ENCODE data around the gene CD3G. TPM values are rescaled to one million over a fixed set of nuclear protein-coding genes. Genes with fewer than 3 reads are reported as not detected.
"Not testable (repeated sequence)": the region's sequence is repeated elsewhere in the genome, so short reads cannot be mapped to it uniquely, and the experiment has no call there.

Gene CD3G
- total RNA-seq, 1 donor from 2014 or later = not detected

DNA sequence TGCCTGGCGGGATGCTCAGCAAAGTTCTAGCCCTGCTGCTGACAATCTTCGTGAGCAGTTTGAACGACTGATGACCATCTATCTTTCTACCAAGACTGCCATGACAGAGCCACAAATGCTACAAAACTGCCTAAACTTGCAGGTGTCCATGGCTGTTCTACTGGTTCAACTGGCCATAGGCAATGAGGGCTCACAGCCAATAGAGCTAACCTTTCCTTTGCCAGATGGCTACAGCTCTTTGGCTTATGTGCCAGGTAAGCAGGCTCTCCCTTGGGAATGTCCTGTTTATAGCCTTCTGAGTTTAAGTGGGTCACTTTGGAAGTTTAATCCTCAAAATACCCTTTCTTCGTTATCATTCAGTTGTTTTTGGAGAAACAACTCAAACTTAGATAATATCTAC, 35.4 kb downstream of the CD3G start:
- no peak for DNase-seq (ENCODE audit: low read depth)

GRCh38 chr11:118380571-118380970, 36.4 kb downstream of the CD3G start:
- no peak for DNase-seq (ENCODE audit: low read depth)

DNA sequence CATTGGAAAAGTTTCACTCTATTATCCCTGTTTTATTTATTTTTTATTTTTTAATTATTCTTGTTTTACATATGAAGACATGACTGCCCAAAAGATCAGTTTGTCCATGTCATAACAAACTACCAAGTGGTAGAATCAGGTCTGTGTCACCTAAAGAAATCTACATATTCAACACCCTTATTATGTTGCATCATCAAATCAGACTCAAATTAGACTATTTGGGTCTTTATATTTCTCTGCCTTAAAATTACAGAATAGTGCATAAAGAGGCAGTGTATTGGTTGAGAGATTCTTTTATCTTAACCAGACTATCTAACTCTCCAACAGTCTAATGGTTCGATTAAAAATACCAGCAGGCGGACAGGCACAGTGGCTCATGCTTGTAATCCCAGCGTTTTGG, 38.8 kb downstream of the CD3G start:
- DNase-seq (ENCODE audit: low read depth) = no peak

- DNase-seq (ENCODE audit: low read depth) = no peak
Measured at GRCh38 chr11:118383657-118384056, 39.5 kb downstream of the CD3G start.

DNA sequence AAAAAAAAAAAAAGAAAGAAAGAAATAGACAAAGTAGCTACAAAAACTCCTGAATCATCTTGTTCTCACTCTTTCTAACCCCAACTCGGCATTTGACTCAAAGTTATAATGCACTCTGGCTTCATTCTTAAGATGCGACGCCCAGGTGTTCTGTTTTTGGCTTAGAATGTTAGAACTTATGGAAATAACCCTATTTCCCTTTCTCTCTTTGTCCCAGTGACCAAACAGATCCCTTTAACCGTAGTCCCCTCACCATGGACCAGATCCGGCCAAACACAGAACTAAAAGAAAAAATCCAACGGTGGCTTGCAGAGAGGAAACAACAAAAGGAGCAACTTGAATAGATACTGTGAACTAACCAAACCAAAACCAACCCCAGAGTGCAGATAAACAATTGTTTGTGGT, 52.0 kb downstream of the CD3G start:
- DNase-seq (ENCODE audit: low read depth) = no peak

DNA sequence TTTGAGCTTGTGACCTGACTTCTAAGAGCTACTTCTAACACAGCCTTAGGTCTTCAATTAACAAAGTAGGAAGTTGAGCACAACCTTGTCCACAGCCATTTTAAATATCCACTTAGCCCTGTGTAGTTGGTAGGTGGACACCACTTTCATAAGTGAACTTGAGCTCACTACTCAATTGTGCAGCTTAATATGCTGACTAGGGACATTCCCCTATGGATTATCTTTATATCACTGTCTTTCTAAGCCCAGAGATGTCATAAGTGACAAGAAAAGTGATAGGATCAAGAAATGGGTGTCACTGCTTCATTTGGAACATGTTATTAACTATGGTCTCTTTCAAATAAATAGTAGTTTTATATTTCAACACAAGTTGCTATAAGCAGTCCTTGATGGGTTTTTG, 53.3 kb downstream of the CD3G start:
- DNase-seq (ENCODE audit: low read depth) = no peak

DNA sequence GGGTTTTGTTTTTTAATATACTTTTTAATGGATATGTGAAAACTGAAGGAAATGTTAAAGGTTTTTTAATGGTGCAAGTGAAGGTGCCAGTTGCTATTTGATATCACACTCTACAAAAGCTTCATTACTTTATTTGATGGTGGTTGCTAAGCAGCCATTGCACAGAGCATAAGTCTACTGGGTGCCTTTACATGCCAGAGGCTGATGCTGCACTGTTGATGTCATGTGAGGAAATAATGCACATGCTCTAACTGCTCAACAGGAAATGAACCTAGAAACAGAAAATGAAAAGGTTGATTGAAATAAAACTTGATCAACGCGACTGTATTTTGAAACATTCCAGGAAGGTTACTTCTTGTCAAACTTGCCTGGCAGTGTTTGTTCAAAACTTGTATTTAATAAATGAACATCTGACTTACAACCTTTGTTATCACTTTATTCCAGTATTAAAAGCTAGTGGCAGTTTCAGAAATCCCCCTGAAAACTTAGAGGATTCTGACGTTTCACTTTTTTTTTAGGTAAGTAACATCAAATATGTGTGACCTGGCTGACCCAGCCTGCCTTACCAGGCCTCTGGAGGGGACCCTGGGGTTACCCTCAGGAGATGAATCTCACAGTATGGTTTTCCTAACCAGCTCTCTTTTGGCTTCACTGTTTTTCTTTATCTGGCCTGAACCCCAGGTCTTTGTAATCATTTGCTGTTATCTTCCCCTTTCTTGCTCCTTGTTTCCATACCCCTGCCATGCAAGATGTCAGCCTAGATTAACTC, 54.8 kb downstream of the CD3G start:
- DNase-seq (ENCODE audit: low read depth) = no peak

DNA sequence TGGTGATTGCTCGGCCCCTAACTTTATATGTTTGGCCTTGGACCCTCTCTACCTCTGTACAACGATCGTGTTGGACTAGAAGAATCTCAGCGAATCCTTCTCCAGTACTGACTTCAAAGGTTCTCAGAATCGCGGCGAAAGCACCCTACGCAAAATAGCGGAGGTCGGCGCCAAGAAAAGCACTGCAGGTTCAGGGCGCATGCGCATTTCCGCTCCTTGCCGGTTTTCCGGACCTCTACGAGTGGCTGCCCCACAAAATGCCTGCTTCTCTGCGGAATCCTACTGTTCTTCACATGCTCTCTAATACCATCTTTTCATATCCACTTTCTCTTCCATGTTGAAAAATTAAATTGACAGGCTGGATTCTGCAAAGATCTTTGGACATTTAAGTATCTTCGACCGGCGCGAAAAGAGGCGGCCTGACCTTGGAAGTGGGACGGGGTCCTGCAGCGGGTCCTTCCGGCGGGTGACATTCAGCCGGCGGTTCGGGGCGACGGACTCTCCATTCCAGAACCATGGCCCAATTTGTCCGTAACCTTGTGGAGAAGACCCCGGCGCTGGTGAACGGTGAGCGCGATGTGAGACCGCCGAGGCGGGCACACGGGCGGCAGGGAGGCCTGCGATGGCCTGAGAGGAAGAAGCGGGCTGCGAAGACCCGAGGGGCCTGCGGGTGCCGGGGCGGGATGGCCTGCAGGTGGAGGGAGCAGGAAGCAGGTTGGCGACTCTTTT, 57.2 kb downstream of the CD3G start, which contains the start of gene ATP5MG:
Gene ATP5MG, plus strand, starts transcription at position 456 of the 729 bp plus-strand sequence. Its CDS starts 60 bp downstream, at position 516.
- peak; percentile 83 for DNase-seq (ENCODE audit: low read depth)

DNA sequence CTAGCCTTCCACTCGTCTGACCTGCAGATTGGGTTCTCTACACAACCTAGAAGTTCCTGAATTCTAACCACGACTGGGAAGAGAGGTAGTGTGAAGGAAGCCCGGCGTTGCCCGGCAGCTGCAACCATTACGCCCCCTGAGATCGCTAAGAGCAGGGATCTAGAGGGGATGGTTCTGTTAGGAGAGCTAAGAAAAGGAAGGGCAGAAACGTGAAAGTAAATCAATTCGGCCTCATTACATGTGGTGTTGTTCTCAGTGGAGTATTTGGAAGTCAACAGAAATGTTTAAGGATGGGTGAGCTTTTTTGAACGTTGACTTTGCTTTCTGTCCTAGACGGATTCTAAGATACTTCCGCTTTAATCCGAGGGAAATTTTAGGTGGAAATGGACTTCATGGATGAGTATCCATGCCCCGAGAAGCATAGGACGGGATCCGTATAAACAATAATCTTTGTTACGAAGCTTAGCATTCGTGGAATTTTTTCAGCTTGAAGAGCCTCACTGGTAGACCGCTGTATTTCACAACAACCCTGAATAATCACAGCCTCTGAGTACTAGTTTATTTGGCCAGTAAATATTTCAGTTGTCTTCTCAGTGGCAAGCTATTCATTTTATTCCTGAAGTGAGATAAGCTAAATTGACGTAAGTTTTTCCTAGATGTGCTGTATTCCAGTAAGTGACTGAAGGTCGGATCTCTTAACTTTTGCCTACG, 57.9 kb downstream of the CD3G start:
- DNase-seq (ENCODE audit: low read depth) = peak; percentile 95

GRCh38 chr11:118402594-118402993, 58.5 kb downstream of the CD3G start:
- DNase-seq (ENCODE audit: low read depth) = not testable (repeated sequence)

Other genes with a start within 250 kb of the CD3G start
- 0.15 and 0.35 TPM in 2 replicates for gene SCN4B, start 191.5 kb upstream of the CD3G start, total RNA-seq
- 0.35 and 1.2 TPM in 2 replicates for gene SCN2B, start 167.7 kb upstream of the CD3G start, total RNA-seq
- not detected in 2 replicates for gene JAML, start 119.3 kb upstream of the CD3G start, total RNA-seq
- 15.8 and 41.8 TPM in 2 replicates for gene MPZL3, start 92.0 kb upstream of the CD3G start, total RNA-seq
- gene MPZL2, start 80.0 kb upstream of the CD3G start, total RNA-seq = 28.6 and 53.3 TPM in 2 replicates
- gene CD3E, start 39.6 kb upstream of the CD3G start, total RNA-seq = not detected in 2 replicates
- gene CD3D, start 1.6 kb upstream of the CD3G start, total RNA-seq = not detected in 2 replicates
- 34.0 and 42.2 TPM in 2 replicates for gene UBE4A, start 15.3 kb downstream of the CD3G start, total RNA-seq
- 43.4 and 56.4 TPM in 2 replicates for gene ATP5MG, start 57.3 kb downstream of the CD3G start, total RNA-seq
- 37.0 and 110 TPM in 2 replicates for gene KMT2A, start 92.1 kb downstream of the CD3G start, total RNA-seq
- gene TTC36, start 183.1 kb downstream of the CD3G start, total RNA-seq = 1.4 and 2.6 TPM in 2 replicates
- 35.9 and 72.0 TPM in 2 replicates for gene TMEM25, start 186.8 kb downstream of the CD3G start, total RNA-seq
- gene IFT46, start 221.6 kb downstream of the CD3G start, total RNA-seq = 23.1 and 24.7 TPM in 2 replicates
- gene ARCN1, start 228.1 kb downstream of the CD3G start, total RNA-seq = 141 and 179 TPM in 2 replicates